ENCODE results near the gene GPANK1.

GPANK1 gene

GRCh38 chr6:31689249-31690110, 24.7 kb upstream of the GPANK1 start:
- TF ChIP-seq CTCF (IDR thresholded peaks at IDR 0.05) = peak; percentile 36

- TF ChIP-seq CTCF (IDR thresholded peaks at IDR 0.05) = no peak
Measured at GRCh38 chr6:31687860-31688693, 23.3 kb upstream of the GPANK1 start.

GRCh38 chr6:31687321-31687720, 22.5 kb upstream of the GPANK1 start:
- no peak for TF ChIP-seq CTCF (IDR thresholded peaks at IDR 0.05)

GRCh38 chr6:31686483-31686882, 21.7 kb upstream of the GPANK1 start:
- no peak for TF ChIP-seq CTCF (IDR thresholded peaks at IDR 0.05)

GRCh38 chr6:31683591-31683990, 18.8 kb upstream of the GPANK1 start:
- no peak for TF ChIP-seq CTCF (IDR thresholded peaks at IDR 0.05)

- no peak for TF ChIP-seq CTCF (IDR thresholded peaks at IDR 0.05)
Measured at GRCh38 chr6:31681135-31681671, 16.4 kb upstream of the GPANK1 start.

GRCh38 chr6:31680226-31681134, 15.7 kb upstream of the GPANK1 start, which contains the start of gene LY6G5C:
Gene LY6G5C (minus strand): TSS chr6:31681067. CDS start chr6:31680373, 694 bp downstream.
- TF ChIP-seq CTCF (IDR thresholded peaks at IDR 0.05) = peak; percentile 63

Measured in LNCAP (cell line).